Activated T-cell treated with anti-CD3 and anti-CD28 coated beads, Interleukin-2, amount 50 U/mL, for 4 hours (primary cell): ENCODE results near the gene STK17A. TPM values are rescaled to one million over a fixed set of nuclear protein-coding genes. Genes with fewer than 3 reads are reported as not detected.
"Not testable (repeated sequence)": the region's sequence is repeated elsewhere in the genome, so short reads cannot be mapped to it uniquely, and the experiment has no call there.

Experiments used
- ATAC-seq, 2 donors: fragments of 200-7000 bp; cut with Tn5 transposase; one replicate each; pipeline ENCODE4 v1.10.0; 2021
- DNase-seq: peaks from one replicate; pipeline ENCODE4 v3.0.0-alpha.2; 2020
- H3K27me3 Mint-ChIP-seq: one replicate; pipeline ENCODE4 v1.8.0; 2021; ENCODE audit warnings: low read depth, mixed read lengths
- H3K36me3 Mint-ChIP-seq: one replicate; pipeline ENCODE4 v1.8.0; 2022; ENCODE audit warnings: mixed read lengths; ENCODE audit not compliant: insufficient read depth
- H3K4me1 Mint-ChIP-seq: one replicate; pipeline ENCODE4 v1.8.0; 2021; ENCODE audit warnings: low read depth, mixed read lengths
- H3K4me3 Mint-ChIP-seq: one replicate; pipeline ENCODE4 v1.8.0; 2021; ENCODE audit warnings: mild to moderate bottlenecking, moderate library complexity, mixed read lengths
- H3K9me3 Mint-ChIP-seq: one replicate; pipeline ENCODE4 v1.8.0; 2021; ENCODE audit warnings: mixed read lengths
- total RNA-seq, 3 donors: library from RNA; stranded (reverse); gene quantifications; one replicate each; pipeline ENCODE4 v1.2.1, GENCODE V29; 2021

The STK17A gene
- total RNA-seq, 3 donors from 2014 or later = 32.0 to 40.1 (median 33.3) TPM

GRCh38 chr7:43583424-43584194 lies 701 bp downstream of the STK17A start:
- DNase-seq (peak; percentile 59), ATAC-seq (peak; percentile 38 to 41)
- Mint-ChIP-seq H3K4me3 (peak overlapping the region; percentile 96), H3K27me3 (peaks cover 4% of the 10 kb centered on the region), H3K9me3 (no peaks in the 10 kb centered on the region), H3K36me3 (peaks cover 2% of the 10 kb centered on the region), H3K4me1 (peaks cover 31% of the 10 kb centered on the region)

GRCh38 chr7:43584195-43584586 lies 1.3 kb downstream of the STK17A start:
- Mint-ChIP-seq H3K4me1 (peaks cover 36% of the 10 kb centered on the region), H3K36me3 (peaks cover 2% of the 10 kb centered on the region), H3K9me3 (no peaks in the 10 kb centered on the region), H3K4me3 (peak overlapping the region; percentile 96), H3K27me3 (peaks cover 4% of the 10 kb centered on the region)
- DNase-seq (peak; percentile 25), ATAC-seq (no peak)

GRCh38 chr7:43584733-43585132 lies 1.8 kb downstream of the STK17A start:
- H3K4me1 Mint-ChIP-seq = peaks cover 41% of the 10 kb centered on the region
- H3K9me3 Mint-ChIP-seq, DNase-seq, ATAC-seq, H3K27me3 Mint-ChIP-seq, H3K36me3 Mint-ChIP-seq: not testable (repeated sequence)
- peak overlapping the region; percentile 96 for H3K4me3 Mint-ChIP-seq

- Mint-ChIP-seq H3K9me3 (no peaks in the 10 kb centered on the region), H3K27me3 (peaks cover 4% of the 10 kb centered on the region), H3K36me3 (peaks cover 8% of the 10 kb centered on the region), H3K4me3 (peak overlapping the region; percentile 96), H3K4me1 (peaks cover 48% of the 10 kb centered on the region)
- no peak for DNase-seq
- ATAC-seq = no peak
These were observed 2.7 kb downstream of the STK17A start for GRCh38 chr7:43585562-43585961.

DNA sequence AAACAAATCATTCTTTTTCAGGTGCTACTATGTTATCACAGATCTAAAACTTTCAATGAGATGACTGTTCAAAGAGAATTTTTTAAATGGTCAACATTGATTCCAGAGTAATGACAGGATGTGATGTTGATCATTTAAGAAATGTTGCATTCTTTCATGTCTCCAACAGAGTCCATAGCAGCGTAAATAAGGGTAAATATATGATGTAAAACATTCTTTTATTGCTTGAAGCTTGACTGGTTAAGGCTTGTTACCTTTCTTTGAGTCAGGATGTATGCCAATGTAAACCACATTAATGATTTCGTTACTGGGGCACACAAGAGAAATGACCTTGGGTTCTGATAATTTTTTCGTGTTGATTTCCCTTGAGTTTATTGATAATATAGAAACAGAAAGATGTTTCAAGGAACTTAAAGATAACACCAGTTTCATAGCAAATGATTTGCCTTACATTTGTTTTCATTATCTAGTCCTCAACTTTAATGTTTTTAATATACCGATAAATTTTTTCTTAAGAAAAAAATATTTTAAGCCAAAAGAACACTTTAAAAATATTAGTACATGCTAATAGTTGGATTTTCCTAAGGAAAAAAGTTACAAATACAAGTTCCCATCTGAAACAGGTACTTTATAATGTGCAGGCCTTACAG lies 3.5 kb downstream of the STK17A start:
- H3K4me1 Mint-ChIP-seq = peaks cover 55% of the 10 kb centered on the region
- DNase-seq (no peak), ATAC-seq (no peak)
- no peaks in the 10 kb centered on the region for H3K9me3 Mint-ChIP-seq
- H3K27me3 Mint-ChIP-seq = peaks cover 4% of the 10 kb centered on the region
- H3K36me3 Mint-ChIP-seq = peaks cover 10% of the 10 kb centered on the region
- peak overlapping the region; percentile 96 for H3K4me3 Mint-ChIP-seq

- ATAC-seq (no peak), DNase-seq (no peak)
- Mint-ChIP-seq H3K4me1 (peaks cover 69% of the 10 kb centered on the region), H3K4me3 (peak overlapping the region; percentile 56), H3K9me3 (no peaks in the 10 kb centered on the region), H3K36me3 (peaks cover 13% of the 10 kb centered on the region), H3K27me3 (no peaks in the 10 kb centered on the region)
These were observed 5.7 kb downstream of the STK17A start for GRCh38 chr7:43588477-43589132.

DNA sequence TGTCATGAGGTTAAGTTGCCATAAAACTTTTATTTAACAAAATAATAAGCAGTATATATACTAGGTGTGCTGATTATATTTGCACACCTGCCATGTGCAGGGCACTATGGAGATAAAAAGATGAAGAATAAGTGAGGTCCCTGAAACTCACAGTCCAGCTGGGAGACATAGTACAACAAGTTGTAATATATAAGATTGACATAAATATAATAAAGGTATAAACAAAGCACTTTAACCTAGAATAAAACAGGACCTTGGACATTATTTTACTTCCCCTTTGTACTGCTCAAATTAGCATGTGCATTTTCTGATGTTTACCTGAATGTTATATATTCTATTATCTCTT lies 6.2 kb downstream of the STK17A start:
- Mint-ChIP-seq H3K36me3 (peaks cover 11% of the 10 kb centered on the region), H3K4me3 (peak overlapping the region; percentile 28), H3K9me3 (no peaks in the 10 kb centered on the region), H3K4me1 (peaks cover 74% of the 10 kb centered on the region), H3K27me3 (no peaks in the 10 kb centered on the region)
- DNase-seq (no peak), ATAC-seq (no peak)

GRCh38 chr7:43589728-43590127 lies 6.8 kb downstream of the STK17A start:
- no peak for ATAC-seq
- Mint-ChIP-seq H3K4me1 (peaks cover 80% of the 10 kb centered on the region), H3K27me3 (no peaks in the 10 kb centered on the region), H3K9me3 (no peaks in the 10 kb centered on the region), H3K4me3 (peak overlapping the region; percentile 28), H3K36me3 (peaks cover 11% of the 10 kb centered on the region)
- no peak for DNase-seq

DNA sequence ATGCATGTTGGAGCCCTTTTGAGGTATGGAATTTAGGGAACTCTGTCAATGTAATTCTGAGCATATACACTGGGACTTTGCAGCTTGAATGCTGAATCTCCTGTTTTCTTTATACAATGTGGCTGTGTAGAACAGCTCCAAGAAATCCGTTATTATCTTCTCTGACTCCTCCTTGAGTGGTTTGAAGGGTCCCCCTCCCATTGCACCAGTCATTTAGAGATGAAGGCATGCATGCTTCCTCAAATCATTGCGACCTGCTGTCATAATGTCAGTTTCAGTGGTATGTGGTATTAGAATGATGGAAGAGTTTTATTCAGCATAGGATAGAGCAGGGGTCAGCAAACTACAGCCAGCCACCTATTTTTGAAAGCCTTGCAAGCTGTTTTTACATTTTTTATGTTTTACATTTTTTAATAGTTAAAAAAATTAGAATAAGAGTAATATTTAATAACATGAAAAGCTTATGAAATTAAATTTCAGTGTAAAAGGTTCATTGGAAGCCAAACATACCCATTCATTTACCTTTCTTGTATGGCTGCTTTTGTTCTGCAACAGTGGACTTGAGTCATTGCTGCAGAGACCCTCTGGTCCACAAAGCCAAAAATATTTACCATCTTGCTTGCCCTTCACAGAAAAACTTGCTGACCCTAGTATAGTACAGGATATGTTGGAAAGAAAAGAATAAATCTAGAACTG lies 8.1 kb downstream of the STK17A start:
- Mint-ChIP-seq H3K4me3 (peak overlapping the region; percentile 58), H3K36me3 (peaks cover 16% of the 10 kb centered on the region), H3K9me3 (no peaks in the 10 kb centered on the region), H3K4me1 (peaks cover 82% of the 10 kb centered on the region), H3K27me3 (no peaks in the 10 kb centered on the region)
- peak; percentile 65 to 68 for ATAC-seq
- no peak for DNase-seq

GRCh38 chr7:43591558-43592180 lies 8.8 kb downstream of the STK17A start:
- ATAC-seq = peak; percentile 51 to 60
- H3K36me3 Mint-ChIP-seq = peaks cover 16% of the 10 kb centered on the region
- H3K4me3 Mint-ChIP-seq = peak overlapping the region; percentile 58
- H3K4me1 Mint-ChIP-seq = peaks cover 78% of the 10 kb centered on the region
- H3K9me3 Mint-ChIP-seq = no peaks in the 10 kb centered on the region
- no peak for DNase-seq
- H3K27me3 Mint-ChIP-seq = no peaks in the 10 kb centered on the region

- H3K36me3 Mint-ChIP-seq = peaks cover 18% of the 10 kb centered on the region
- H3K9me3 Mint-ChIP-seq = no peaks in the 10 kb centered on the region
- H3K4me1 Mint-ChIP-seq = peaks cover 77% of the 10 kb centered on the region
- ATAC-seq (no peak), DNase-seq (no peak)
- H3K4me3 Mint-ChIP-seq = peak overlapping the region; percentile 58
- H3K27me3 Mint-ChIP-seq = no peaks in the 10 kb centered on the region
These were observed 9.4 kb downstream of the STK17A start for GRCh38 chr7:43592326-43592725.

- ATAC-seq = no peak
- H3K36me3 Mint-ChIP-seq = peaks cover 18% of the 10 kb centered on the region
- H3K27me3 Mint-ChIP-seq = no peaks in the 10 kb centered on the region
- no peak for DNase-seq
- peaks cover 73% of the 10 kb centered on the region for H3K4me1 Mint-ChIP-seq
- H3K4me3 Mint-ChIP-seq = peak overlapping the region; percentile 37
- no peaks in the 10 kb centered on the region for H3K9me3 Mint-ChIP-seq
These were observed 10.1 kb downstream of the STK17A start for GRCh38 chr7:43593010-43593409.

DNA sequence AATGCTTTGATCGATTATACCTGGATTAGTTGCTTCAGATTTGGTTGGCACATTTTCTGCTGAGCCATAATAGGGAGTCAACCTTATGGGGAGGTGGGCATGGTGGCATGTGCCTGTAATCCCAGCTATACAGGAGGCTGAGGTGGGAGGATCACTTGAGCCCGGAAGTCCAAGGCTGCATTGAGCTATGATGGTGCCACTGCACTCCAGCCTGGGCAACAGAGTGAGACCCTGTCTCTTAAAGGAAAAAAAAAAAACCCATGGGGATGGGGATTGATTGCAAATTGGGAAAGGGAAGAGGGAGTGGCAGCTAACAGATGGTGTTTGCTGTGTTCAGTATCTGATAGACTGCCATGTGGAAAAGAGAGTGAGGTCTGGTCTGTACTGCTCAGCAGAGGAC lies 11.1 kb downstream of the STK17A start:
- Mint-ChIP-seq H3K4me1 (peaks cover 68% of the 10 kb centered on the region), H3K27me3 (no peaks in the 10 kb centered on the region), H3K9me3 (no peaks in the 10 kb centered on the region), H3K36me3 (peaks cover 20% of the 10 kb centered on the region), H3K4me3 (peak overlapping the region; percentile 47)
- no peak for DNase-seq
- ATAC-seq = no peak

DNA sequence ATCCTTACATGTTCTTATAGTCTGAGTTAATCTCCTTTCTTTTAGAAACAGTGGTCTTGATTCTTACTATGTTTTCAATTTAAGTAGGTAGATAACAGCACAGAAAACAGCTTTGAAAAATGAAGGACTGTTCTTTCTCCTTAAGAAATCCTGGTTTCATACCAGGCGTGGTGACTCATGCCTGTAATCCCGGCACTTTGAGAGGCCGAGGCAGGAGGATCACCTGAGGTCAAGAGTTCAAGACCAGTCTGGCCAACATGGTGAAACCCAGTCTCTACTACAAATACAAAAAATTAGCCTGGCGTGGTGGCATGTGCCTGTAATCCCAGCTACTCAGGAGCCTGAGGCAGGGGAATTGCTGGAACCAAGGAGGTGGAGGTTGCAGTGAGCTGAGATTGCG lies 13.5 kb downstream of the STK17A start:
- peaks cover 18% of the 10 kb centered on the region for H3K36me3 Mint-ChIP-seq
- DNase-seq, H3K9me3 Mint-ChIP-seq, H3K4me3 Mint-ChIP-seq, ATAC-seq, H3K27me3 Mint-ChIP-seq: not testable (repeated sequence)
- peaks cover 61% of the 10 kb centered on the region for H3K4me1 Mint-ChIP-seq
